PC-9 (cell line): ENCODE measurements around the gene SPRR2A.

Source experiments
- EZH2 ChIP-seq: fragments of 200-600 bp; sonication (generic); IDR thresholded peaks from 2 replicates; pipeline ENCODE4 v1.8.0; 2017; ENCODE audit warnings: antibody characterized with exemption, low read depth
- TF ChIP-seq, protein P1 (sequence below): fragments of 200-600 bp; sonication (generic); conservative IDR thresholded peaks from 2 replicates; pipeline ENCODE4 v1.6.1; 2017; ENCODE audit warnings: mixed run types, antibody characterized with exemption, mild to moderate bottlenecking, moderate library complexity

DNA sequence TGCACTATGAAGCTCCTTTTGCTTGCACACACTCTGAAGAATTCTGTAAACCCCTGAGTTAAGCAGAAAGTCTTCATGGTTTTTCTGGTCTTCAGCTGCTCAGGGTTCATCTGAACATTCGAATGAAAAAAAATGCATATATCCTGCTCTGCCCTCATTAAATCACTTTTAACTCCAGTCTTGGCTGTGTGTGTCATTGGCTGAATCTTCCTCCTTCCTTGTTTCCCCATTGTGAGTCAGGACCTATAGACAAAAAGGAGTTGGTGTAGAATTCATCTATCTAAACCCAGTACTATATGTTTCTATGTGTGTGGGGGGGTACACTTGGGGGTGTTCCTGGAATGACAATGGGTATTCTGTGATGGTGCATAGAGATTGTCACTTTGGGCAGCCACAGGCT lies 32.9 kb downstream of the SPRR2A start:
- no peak for TF ChIP-seq EZH2
- TF ChIP-seq, protein P1, sequence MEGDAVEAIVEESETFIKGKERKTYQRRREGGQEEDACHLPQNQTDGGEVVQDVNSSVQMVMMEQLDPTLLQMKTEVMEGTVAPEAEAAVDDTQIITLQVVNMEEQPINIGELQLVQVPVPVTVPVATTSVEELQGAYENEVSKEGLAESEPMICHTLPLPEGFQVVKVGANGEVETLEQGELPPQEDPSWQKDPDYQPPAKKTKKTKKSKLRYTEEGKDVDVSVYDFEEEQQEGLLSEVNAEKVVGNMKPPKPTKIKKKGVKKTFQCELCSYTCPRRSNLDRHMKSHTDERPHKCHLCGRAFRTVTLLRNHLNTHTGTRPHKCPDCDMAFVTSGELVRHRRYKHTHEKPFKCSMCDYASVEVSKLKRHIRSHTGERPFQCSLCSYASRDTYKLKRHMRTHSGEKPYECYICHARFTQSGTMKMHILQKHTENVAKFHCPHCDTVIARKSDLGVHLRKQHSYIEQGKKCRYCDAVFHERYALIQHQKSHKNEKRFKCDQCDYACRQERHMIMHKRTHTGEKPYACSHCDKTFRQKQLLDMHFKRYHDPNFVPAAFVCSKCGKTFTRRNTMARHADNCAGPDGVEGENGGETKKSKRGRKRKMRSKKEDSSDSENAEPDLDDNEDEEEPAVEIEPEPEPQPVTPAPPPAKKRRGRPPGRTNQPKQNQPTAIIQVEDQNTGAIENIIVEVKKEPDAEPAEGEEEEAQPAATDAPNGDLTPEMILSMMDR = no peak
